Thyroid gland (tissue), 4 donors: ENCODE data around the gene LHFPL6.

Experiments used
- CTCF ChIP-seq, 6 experiments: fragments of 200-600 bp in 3 of 6; fragments of 450-650 bp in 3 of 6; sonication (generic) in 3 of 6; IDR thresholded peaks; one replicate each; pipeline ENCODE4 v1.5.1; 2016 to 2019; ENCODE audit warnings: antibody characterized with exemption in 6 of 6, mild to moderate bottlenecking in 2 of 6, inconsistent platforms in 1 of 6, moderate library complexity in 1 of 6
- POLR2A ChIP-seq, 2 donors: fragments of 450-650 bp; IDR thresholded peaks; one replicate each; pipeline ENCODE4 v1.6.1; 2017; ENCODE audit warnings: antibody characterized with exemption in 2 of 2, mild to moderate bottlenecking in 2 of 2, moderate library complexity in 1 of 2

DNA sequence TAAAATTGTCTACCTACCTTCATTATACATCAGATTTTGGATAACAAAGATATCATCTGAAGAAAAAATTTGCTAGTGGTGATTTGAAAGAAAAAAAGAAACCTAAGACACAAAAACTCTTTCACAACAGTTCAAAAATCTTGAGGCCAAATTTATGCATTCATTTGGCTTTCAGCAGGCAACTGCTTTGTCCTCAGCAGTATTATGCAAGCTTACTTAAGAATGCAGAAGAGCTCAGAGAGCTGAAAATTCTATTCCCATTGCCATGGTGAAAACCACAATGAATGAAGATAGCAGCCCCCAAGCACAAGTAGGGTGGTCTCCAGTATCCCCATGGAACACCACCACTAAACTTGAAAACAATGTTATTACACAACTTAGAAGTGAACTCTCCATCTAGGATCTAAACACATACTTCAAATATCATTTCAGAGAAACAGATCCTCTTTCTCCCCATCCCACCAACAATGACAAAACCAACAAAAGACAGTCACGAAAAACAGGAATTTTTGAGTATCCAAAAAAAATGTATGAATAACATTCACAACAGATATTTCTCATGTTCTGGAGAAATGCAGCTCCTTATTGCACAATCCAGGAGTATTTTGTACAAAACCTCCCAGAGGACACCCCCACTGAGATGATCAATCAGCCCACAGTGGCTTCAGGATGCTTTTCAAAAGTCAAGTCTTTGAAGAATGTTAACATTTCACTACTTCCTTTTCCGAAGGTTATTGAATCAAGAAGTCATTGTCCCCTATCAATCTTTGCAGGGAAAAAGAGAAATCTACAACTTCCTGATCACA lies 192.7 kb downstream of the LHFPL6 start:
- TF ChIP-seq CTCF (IDR thresholded peaks at IDR 0.05) (no peak), POLR2A (IDR thresholded peaks at IDR 0.05) (no peak)
